Measurements from ENCODE around the gene WRNIP1. TPM values are rescaled to one million over a fixed set of nuclear protein-coding genes. Genes with fewer than 3 reads are reported as not detected.

The WRNIP1 gene
- total RNA-seq, 1 experiment from 2014 or later = 36.3 TPM

DNA sequence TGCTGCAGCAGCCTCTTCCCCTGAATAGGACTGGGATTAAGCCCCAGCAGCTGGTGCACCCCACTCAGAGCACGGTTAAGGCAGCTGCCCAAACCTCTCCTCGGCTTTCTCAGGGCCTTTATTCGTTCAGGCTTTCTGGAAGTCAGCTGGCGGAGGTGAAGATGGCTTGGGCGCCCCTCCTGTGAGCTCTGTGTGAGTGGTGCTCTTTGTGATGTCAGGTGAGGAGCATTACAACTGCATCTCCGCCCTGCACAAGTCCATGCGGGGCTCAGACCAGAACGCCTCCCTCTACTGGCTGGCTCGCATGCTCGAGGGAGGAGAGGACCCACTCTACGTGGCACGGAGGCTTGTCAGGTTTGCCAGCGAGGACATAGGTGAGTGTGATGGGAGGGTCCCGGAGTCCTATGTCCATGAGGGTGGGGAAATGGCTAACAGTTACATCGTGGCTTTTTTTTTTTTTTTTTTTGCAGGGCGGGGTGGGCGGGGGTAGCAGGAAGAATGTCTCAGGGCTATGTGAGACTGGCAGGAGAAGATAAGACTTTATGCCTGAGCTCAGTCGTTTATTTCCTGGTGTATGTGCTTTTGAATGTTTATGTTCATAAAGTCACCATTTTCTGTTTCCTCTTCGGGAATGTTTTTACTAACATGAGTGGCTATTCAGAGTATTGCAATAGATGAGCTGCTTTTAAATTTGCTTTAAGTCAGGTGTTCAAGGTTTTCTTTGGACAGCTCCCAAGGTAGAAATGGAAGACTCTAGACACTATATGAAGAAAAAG lies 18.2 kb downstream of the WRNIP1 start (continued):
- TF ChIP-seq, protein P1, sequence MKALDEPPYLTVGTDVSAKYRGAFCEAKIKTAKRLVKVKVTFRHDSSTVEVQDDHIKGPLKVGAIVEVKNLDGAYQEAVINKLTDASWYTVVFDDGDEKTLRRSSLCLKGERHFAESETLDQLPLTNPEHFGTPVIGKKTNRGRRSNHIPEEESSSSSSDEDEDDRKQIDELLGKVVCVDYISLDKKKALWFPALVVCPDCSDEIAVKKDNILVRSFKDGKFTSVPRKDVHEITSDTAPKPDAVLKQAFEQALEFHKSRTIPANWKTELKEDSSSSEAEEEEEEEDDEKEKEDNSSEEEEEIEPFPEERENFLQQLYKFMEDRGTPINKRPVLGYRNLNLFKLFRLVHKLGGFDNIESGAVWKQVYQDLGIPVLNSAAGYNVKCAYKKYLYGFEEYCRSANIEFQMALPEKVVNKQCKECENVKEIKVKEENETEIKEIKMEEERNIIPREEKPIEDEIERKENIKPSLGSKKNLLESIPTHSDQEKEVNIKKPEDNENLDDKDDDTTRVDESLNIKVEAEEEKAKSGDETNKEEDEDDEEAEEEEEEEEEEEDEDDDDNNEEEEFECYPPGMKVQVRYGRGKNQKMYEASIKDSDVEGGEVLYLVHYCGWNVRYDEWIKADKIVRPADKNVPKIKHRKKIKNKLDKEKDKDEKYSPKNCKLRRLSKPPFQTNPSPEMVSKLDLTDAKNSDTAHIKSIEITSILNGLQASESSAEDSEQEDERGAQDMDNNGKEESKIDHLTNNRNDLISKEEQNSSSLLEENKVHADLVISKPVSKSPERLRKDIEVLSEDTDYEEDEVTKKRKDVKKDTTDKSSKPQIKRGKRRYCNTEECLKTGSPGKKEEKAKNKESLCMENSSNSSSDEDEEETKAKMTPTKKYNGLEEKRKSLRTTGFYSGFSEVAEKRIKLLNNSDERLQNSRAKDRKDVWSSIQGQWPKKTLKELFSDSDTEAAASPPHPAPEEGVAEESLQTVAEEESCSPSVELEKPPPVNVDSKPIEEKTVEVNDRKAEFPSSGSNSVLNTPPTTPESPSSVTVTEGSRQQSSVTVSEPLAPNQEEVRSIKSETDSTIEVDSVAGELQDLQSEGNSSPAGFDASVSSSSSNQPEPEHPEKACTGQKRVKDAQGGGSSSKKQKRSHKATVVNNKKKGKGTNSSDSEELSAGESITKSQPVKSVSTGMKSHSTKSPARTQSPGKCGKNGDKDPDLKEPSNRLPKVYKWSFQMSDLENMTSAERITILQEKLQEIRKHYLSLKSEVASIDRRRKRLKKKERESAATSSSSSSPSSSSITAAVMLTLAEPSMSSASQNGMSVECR (CRISPR knock-in tag; IDR thresholded peaks at IDR 0.05; ENCODE audit: borderline replicate concordance) = no peak

DNA sequence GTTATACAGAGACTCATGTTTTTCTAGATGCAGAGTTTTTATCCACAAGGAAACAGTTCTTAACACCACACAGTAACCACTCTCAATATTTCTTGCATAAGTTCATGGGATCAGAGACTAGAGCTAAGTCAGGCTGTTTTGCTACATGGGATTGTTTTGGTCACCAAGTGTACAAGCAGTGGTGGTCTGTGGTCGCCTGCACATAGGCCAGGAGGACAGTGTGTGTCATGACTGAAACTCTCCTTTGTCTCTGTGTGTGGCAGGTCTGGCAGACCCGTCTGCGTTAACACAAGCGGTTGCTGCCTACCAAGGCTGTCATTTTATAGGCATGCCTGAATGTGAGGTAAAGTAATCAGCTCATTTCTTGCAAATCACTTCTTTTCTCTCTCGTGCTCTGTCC lies 18.9 kb downstream of the WRNIP1 start:
- ATAC-seq = no peak
- CTCF ChIA-PET = interaction anchor here (0.6 to 2.1 kb wide), 15 partner anchors 7 to 1260 kb away, joined by 3 to 13 read pairs (median 6); partner anchors contain the start of genes MYLK4 and WRNIP1
- POLR2A ChIA-PET = interaction anchor here (1.5 kb wide), 1 partner anchor 11 kb away, joined by 4 read pairs; no protein-coding TSS in a partner anchor

More for the DNA sequence above, 18.9 kb downstream of the WRNIP1 start:
- Mint-ChIP-seq H3K36me3 (peaks cover 48% of the 10 kb centered on the region), H3K27me3 (ENCODE audit: low read depth) (no peaks in the 10 kb centered on the region), H3K9me3 (no peaks in the 10 kb centered on the region), H3K4me1 (peaks cover 5% of the 10 kb centered on the region), H3K27ac (peak overlapping the region; percentile 64; the same call in 1 of the 2 replicates), H3K4me3 (no peak overlapping the region)
- DNase-seq (ENCODE audit: low spot score) = no peak
- TF ChIP-seq NFYB (CRISPR knock-in tag; conservative IDR thresholded peaks at IDR 0.05; ENCODE audit: low read depth) (no peak), MXD4 (CRISPR knock-in tag; IDR thresholded peaks at IDR 0.05; ENCODE audit: borderline replicate concordance) (no peak)
- TF ChIP-seq, protein P2, sequence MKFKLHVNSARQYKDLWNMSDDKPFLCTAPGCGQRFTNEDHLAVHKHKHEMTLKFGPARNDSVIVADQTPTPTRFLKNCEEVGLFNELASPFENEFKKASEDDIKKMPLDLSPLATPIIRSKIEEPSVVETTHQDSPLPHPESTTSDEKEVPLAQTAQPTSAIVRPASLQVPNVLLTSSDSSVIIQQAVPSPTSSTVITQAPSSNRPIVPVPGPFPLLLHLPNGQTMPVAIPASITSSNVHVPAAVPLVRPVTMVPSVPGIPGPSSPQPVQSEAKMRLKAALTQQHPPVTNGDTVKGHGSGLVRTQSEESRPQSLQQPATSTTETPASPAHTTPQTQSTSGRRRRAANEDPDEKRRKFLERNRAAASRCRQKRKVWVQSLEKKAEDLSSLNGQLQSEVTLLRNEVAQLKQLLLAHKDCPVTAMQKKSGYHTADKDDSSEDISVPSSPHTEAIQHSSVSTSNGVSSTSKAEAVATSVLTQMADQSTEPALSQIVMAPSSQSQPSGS (CRISPR knock-in tag; IDR thresholded peaks at IDR 0.05; ENCODE audit: borderline replicate concordance, low read depth) = no peak
- TF ChIP-seq, protein P3, sequence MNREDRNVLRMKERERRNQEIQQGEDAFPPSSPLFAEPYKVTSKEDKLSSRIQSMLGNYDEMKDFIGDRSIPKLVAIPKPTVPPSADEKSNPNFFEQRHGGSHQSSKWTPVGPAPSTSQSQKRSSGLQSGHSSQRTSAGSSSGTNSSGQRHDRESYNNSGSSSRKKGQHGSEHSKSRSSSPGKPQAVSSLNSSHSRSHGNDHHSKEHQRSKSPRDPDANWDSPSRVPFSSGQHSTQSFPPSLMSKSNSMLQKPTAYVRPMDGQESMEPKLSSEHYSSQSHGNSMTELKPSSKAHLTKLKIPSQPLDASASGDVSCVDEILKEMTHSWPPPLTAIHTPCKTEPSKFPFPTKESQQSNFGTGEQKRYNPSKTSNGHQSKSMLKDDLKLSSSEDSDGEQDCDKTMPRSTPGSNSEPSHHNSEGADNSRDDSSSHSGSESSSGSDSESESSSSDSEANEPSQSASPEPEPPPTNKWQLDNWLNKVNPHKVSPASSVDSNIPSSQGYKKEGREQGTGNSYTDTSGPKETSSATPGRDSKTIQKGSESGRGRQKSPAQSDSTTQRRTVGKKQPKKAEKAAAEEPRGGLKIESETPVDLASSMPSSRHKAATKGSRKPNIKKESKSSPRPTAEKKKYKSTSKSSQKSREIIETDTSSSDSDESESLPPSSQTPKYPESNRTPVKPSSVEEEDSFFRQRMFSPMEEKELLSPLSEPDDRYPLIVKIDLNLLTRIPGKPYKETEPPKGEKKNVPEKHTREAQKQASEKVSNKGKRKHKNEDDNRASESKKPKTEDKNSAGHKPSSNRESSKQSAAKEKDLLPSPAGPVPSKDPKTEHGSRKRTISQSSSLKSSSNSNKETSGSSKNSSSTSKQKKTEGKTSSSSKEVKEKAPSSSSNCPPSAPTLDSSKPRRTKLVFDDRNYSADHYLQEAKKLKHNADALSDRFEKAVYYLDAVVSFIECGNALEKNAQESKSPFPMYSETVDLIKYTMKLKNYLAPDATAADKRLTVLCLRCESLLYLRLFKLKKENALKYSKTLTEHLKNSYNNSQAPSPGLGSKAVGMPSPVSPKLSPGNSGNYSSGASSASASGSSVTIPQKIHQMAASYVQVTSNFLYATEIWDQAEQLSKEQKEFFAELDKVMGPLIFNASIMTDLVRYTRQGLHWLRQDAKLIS (CRISPR knock-in tag; IDR thresholded peaks at IDR 0.05; ENCODE audit: borderline replicate concordance) = no peak
- TF ChIP-seq, protein P4, sequence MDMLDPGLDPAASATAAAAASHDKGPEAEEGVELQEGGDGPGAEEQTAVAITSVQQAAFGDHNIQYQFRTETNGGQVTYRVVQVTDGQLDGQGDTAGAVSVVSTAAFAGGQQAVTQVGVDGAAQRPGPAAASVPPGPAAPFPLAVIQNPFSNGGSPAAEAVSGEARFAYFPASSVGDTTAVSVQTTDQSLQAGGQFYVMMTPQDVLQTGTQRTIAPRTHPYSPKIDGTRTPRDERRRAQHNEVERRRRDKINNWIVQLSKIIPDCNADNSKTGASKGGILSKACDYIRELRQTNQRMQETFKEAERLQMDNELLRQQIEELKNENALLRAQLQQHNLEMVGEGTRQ (CRISPR knock-in tag; IDR thresholded peaks at IDR 0.05) = no peak
- TF ChIP-seq, protein P5, sequence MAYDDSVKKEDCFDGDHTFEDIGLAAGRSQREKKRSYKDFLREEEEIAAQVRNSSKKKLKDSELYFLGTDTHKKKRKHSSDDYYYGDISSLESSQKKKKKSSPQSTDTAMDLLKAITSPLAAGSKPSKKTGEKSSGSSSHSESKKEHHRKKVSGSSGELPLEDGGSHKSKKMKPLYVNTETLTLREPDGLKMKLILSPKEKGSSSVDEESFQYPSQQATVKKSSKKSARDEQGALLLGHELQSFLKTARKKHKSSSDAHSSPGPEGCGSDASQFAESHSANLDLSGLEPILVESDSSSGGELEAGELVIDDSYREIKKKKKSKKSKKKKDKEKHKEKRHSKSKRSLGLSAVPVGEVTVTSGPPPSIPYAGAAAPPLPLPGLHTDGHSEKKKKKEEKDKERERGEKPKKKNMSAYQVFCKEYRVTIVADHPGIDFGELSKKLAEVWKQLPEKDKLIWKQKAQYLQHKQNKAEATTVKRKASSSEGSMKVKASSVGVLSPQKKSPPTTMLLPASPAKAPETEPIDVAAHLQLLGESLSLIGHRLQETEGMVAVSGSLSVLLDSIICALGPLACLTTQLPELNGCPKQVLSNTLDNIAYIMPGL (CRISPR knock-in tag; IDR thresholded peaks at IDR 0.05) = no peak

Data from WTC11 (cell line).